Psoas muscle (tissue), 8 donors: ENCODE measurements around the gene KIF7. TPM values are rescaled to one million over a fixed set of nuclear protein-coding genes. Genes with fewer than 3 reads are reported as not detected.

Experiments used
- ATAC-seq, 4 donors: fragments of 200-7000 bp; cut with Tn5 transposase; one replicate each; pipeline ENCODE4 v1.9.1; 2020; ENCODE audit warnings: moderate library complexity in 3 of 4, mild to moderate bottlenecking in 2 of 4
- DNase-seq, 2 donors: peaks; one replicate each; pipeline ENCODE4 v3.0.0-alpha.2; 2020
- H3K27ac ChIP-seq: fragments of 200-600 bp; one replicate; pipeline ENCODE4 v1.8.0; 2022
- H3K27me3 ChIP-seq, 3 donors: fragments of 200-600 bp in 1 of 3; one replicate each; pipeline versions ENCODE4 v1.6.1 to v1.8.0; 2013 to 2022; ENCODE audit warnings: low read length in 2 of 3, mild to moderate bottlenecking in 2 of 3, moderate library complexity in 1 of 3; ENCODE audit not compliant: insufficient read depth in 3 of 3
- H3K36me3 ChIP-seq, 2 donors: fragments of 200-600 bp in 1 of 2; one replicate each; pipeline versions ENCODE4 v1.6.1 to v1.8.0; 2013 to 2022; ENCODE audit warnings: low read depth in 1 of 2, mild to moderate bottlenecking in 1 of 2, moderate library complexity in 1 of 2; ENCODE audit not compliant: insufficient read depth in 1 of 2
- H3K4me1 ChIP-seq: fragments of 200-600 bp; one replicate; pipeline ENCODE4 v1.8.0; 2022
- H3K4me3 ChIP-seq: fragments of 200-600 bp; one replicate; pipeline ENCODE4 v1.8.0; 2022; ENCODE audit warnings: mild to moderate bottlenecking
- H3K9me3 ChIP-seq: fragments of 200-600 bp; one replicate; pipeline ENCODE4 v1.8.0; 2022
- CTCF ChIP-seq: fragments of 200-600 bp; IDR thresholded peaks from one replicate; pipeline ENCODE4 v1.8.0; 2022; ENCODE audit warnings: antibody characterized with exemption
- WGBS, 3 donors: extraction: QIAGEN DNeasy Blood & Tissue Kit; methylation state at CpG; one replicate each; pipeline versions ENCODE4 v1.1.6 to v1.1.7; 2013; 5-methylcytosine and 5-hydroxymethylcytosine counted together
- intact Hi-C, 2 donors: fragments of 100-400 bp; cut with DNase I; formaldehyde crosslinking; loops; one replicate each; pipeline versions ENCODE4 v1.11.0 to v1.14.2; 2022
- polyA plus RNA-seq, 3 donors: library from polyadenylated mRNA; stranded (reverse); fragments of 200-250 nt; gene quantifications; one replicate each; pipeline ENCODE4 v1.2.3, GENCODE V29; 2013
- total RNA-seq, 4 donors: library from RNA; stranded (reverse); fragmentation: NEBNext Ultra II Directional in 2 of 4; extraction: Animal tissue kit (Norgen Biotek cat#: 25700) in 2 of 4; gene quantifications; one replicate each; pipeline versions ENCODE4 v1.2.1 to v1.2.4, GENCODE V29; 2021 to 2023
- donor health status: healthy with polysubstance abuse.
- donor health status: DM: no; HTN: no; CAD: no; lungs with moderate emphysema.
- donor health status: Bipolar disorder and iron deficiency.
- donor health status: healthy.
- donor health status: DM: yes; HTN: yes; CAD: no.
- donor health status: DM: no; HTN: no; CAD: no.
- donor health status: DM: no; HTN: no; CAD: no.
- donor health status: DM: yes; HTN: yes; CAD: no.

The KIF7 gene
- total and polyA plus RNA-seq, 7 donors, result 0.20 to 2.1 (median 0.40) TPM

- H3K27me3 ChIP-seq, result no peaks in the 10 kb centered on the region
- DNase-seq (peak in 1 of 2 donors; percentile 35), ATAC-seq (no peak)
- no peak overlapping the region for H3K27ac ChIP-seq
- TF ChIP-seq CTCF, result no peak
- no peaks in the 10 kb centered on the region for H3K4me1 ChIP-seq
- peaks cover 0 to 3% of the 10 kb centered on the region in 2 donors for H3K36me3 ChIP-seq
- 91 to 93% (median 91%) methylated on average over 30 of the region's 30 CpGs for WGBS, 3 donors
- H3K9me3 ChIP-seq, result no peaks in the 10 kb centered on the region
- no peak overlapping the region for H3K4me3 ChIP-seq
- intact Hi-C loops, result no loop called here
Observed at GRCh38 chr15:89630974-89631901, 24.0 kb downstream of the KIF7 start.

- WGBS, 3 donors, result 92 to 94% (median 92%) methylated on average over 14 of the region's 14 CpGs
- Histone ChIP-seq H3K27me3 (no peaks in the 10 kb centered on the region), H3K27ac (no peak overlapping the region), H3K4me1 (no peaks in the 10 kb centered on the region), H3K4me3 (no peak overlapping the region), H3K9me3 (no peaks in the 10 kb centered on the region), H3K36me3 (peaks cover 0 to 3% of the 10 kb centered on the region in 2 donors)
- no peak for TF ChIP-seq CTCF
- DNase-seq (no peak), ATAC-seq (no peak)
- intact Hi-C loops, result no loop called here
Observed at GRCh38 chr15:89630260-89630659, 25.0 kb downstream of the KIF7 start.

- H3K36me3 ChIP-seq, result peaks cover 0 to 3% of the 10 kb centered on the region in 2 donors
- no peaks in the 10 kb centered on the region for H3K9me3 ChIP-seq
- WGBS, 3 donors, result 97% methylated on average over 5 of the region's 5 CpGs
- H3K4me1 ChIP-seq, result no peaks in the 10 kb centered on the region
- no peak overlapping the region for H3K27ac ChIP-seq
- TF ChIP-seq CTCF, result no peak
- intact Hi-C loops, result no loop called here
- no peak for ATAC-seq
- no peaks in the 10 kb centered on the region for H3K27me3 ChIP-seq
- H3K4me3 ChIP-seq, result no peak overlapping the region
- DNase-seq, result no peak
Observed at GRCh38 chr15:89629829-89630228, 25.4 kb downstream of the KIF7 start.

GRCh38 chr15:89628806-89629715 is 26.2 kb downstream of the KIF7 start:
- WGBS, 3 donors, result 89 to 93% (median 92%) methylated on average over 21 to 30 of the region's 30 CpGs
- H3K4me3 ChIP-seq, result no peak overlapping the region
- DNase-seq (no peak), ATAC-seq (no peak)
- H3K4me1 ChIP-seq, result no peaks in the 10 kb centered on the region
- H3K36me3 ChIP-seq, result peaks cover 0 to 3% of the 10 kb centered on the region in 2 donors
- intact Hi-C loops, result no loop called here
- TF ChIP-seq CTCF, result no peak
- no peaks in the 10 kb centered on the region for H3K27me3 ChIP-seq
- no peaks in the 10 kb centered on the region for H3K9me3 ChIP-seq
- H3K27ac ChIP-seq, result no peak overlapping the region
